ENCODE data around the gene TAS2R13.
A peak's percentile ranks its signal among the peaks of the same experiment; 100 is the strongest.

TAS2R13 gene, protein sequence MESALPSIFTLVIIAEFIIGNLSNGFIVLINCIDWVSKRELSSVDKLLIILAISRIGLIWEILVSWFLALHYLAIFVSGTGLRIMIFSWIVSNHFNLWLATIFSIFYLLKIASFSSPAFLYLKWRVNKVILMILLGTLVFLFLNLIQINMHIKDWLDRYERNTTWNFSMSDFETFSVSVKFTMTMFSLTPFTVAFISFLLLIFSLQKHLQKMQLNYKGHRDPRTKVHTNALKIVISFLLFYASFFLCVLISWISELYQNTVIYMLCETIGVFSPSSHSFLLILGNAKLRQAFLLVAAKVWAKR

GRCh38 chr12:10909462-10909861 is at the start of gene TAS2R13:
TSS of gene TAS2R13 (minus strand) at chr12:10909562. CDS start at chr12:10909298, 264 bp downstream.
- peaks cover 2% of the 10 kb centered on the region for H3K36me3 Mint-ChIP-seq
- CTCF ChIA-PET: no interaction called here
- H3K9me3 Mint-ChIP-seq: peaks cover 6% of the 10 kb centered on the region
- no peak for DNase-seq
- peak within 1 kb of the TSS; percentile 28 for H3K27ac Mint-ChIP-seq
- no peak within 1 kb of the TSS for H3K4me3 Mint-ChIP-seq
- no peaks in the 10 kb centered on the region for H3K4me1 Mint-ChIP-seq
- H3K27me3 Mint-ChIP-seq: no peaks in the 10 kb centered on the region

DNA sequence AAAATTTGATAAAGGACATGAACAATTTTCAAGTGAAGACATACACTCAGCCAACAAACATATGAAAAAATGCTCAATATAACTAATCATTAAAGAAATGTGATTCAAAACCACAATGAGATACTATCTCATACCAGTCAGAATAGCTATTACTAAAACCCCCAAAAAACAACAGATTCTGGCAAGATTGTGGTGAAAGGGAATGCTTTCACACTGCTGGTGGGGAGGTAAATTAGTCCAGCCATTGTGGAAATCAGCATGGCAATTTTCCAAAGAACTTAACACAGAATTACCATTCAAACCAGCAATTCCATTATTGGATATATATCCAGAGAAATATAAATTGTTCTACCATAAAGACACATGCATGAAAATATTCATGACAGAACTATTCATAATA is 48.4 kb upstream of the TAS2R13 start:
- CTCF ChIA-PET: no interaction called here
- no peaks in the 10 kb centered on the region for H3K27me3 Mint-ChIP-seq
- no peak for DNase-seq
- no peak overlapping the region for H3K27ac Mint-ChIP-seq
- H3K36me3 Mint-ChIP-seq: peaks cover 8% of the 10 kb centered on the region
- peaks cover 7% of the 10 kb centered on the region for H3K9me3 Mint-ChIP-seq
- no peak overlapping the region for H3K4me3 Mint-ChIP-seq
- H3K4me1 Mint-ChIP-seq: peaks cover 25% of the 10 kb centered on the region

- Mint-ChIP-seq H3K4me1 (peaks cover 22% of the 10 kb centered on the region), H3K4me3 (no peak overlapping the region), H3K27me3 (no peaks in the 10 kb centered on the region), H3K27ac (no peak overlapping the region), H3K9me3 (peaks cover 7% of the 10 kb centered on the region), H3K36me3 (peaks cover 6% of the 10 kb centered on the region)
- CTCF ChIA-PET: no interaction called here
- DNase-seq: no peak
Observed at GRCh38 chr12:10956085-10956484, 46.7 kb upstream of the TAS2R13 start.

GRCh38 chr12:10952645-10953044 is 43.3 kb upstream of the TAS2R13 start:
- peaks cover 8% of the 10 kb centered on the region for H3K4me1 Mint-ChIP-seq
- CTCF ChIA-PET: no interaction called here
- no peak for DNase-seq
- H3K4me3 Mint-ChIP-seq: no peak overlapping the region
- H3K9me3 Mint-ChIP-seq: peaks cover 16% of the 10 kb centered on the region
- no peaks in the 10 kb centered on the region for H3K27me3 Mint-ChIP-seq
- H3K36me3 Mint-ChIP-seq: peaks cover 8% of the 10 kb centered on the region
- no peak overlapping the region for H3K27ac Mint-ChIP-seq

DNA sequence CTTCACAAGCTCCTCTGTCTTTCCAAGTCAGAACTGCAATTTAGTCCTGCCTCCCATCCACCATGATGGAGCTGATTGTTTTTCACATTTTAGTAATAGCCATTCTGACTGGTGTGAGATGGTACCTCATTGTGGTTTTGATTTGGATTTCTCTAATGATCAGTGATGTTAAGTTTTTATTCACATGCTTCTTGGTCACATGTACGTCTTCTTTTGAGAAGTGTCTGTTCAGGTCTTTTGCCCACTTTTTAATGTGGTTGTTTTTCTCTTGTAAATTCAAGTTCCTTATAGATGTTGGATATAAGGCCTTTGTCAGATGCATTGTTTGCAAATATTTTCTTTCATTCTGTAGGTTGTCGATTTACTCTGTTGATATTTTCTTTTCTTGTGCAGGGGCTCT is 33.8 kb upstream of the TAS2R13 start:
- Mint-ChIP-seq H3K27me3 (no peaks in the 10 kb centered on the region), H3K4me1 (peaks cover 9% of the 10 kb centered on the region), H3K36me3 (peaks cover 2% of the 10 kb centered on the region), H3K9me3 (peaks cover 25% of the 10 kb centered on the region), H3K4me3 (no peak overlapping the region), H3K27ac (no peak overlapping the region)
- no peak for DNase-seq
- CTCF ChIA-PET: no interaction called here

DNA sequence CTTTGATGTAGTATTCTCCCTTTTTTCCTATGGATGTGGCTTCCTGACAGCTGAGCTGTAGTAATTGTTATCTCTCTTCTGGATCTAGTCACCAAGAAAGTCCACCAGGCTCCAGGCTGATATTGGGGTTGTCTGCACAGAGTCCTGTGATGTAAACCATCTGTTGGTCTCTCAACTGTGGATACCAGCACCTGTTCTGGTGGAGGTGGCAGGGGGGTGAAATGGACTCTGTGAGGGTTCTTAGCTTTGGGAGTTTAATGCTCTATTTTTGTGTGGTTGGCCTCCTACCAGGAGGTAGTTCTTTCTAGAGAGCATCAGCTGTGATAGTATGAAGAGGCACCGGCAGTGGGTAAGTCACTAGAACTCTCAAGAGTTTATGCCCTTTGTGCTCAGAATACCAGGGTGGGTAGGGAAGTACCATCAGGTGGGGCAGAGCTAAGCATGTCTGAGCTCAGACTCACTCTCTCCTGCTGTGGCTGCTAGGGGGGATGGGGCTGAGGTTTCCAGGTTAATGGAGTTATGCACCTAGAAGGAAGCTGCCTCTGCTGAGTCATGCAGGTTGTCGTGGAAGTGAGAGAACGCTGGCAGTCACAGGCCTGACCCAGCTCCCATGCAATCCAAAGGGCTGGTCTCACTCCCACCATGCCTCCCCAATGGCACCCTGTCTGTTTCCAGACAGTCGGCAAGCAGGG is 32.7 kb upstream of the TAS2R13 start:
- Mint-ChIP-seq H3K9me3 (peaks cover 17% of the 10 kb centered on the region), H3K4me3 (no peak overlapping the region), H3K36me3 (peaks cover 2% of the 10 kb centered on the region), H3K27ac (no peak overlapping the region), H3K27me3 (no peaks in the 10 kb centered on the region), H3K4me1 (peaks cover 9% of the 10 kb centered on the region)
- CTCF ChIA-PET: no interaction called here
- DNase-seq: peak; percentile 20

DNA sequence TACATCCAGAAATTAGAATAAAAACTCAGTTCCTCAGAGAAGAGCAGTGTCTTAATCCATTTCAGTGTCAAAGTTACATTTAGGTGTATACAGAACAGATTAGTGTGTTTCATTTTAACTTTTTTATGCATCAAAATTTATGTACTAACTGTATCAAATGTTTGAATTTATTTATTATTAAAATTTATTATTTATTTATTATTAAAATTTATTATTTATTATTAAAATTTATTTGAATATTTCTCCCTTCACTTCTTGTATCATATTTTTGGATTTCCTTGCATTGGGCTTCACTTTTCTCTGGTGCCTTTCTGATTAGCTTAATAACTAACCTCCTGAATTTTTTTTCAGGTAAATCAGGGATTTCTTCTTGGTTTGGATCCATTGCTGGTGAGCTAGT is 32.0 kb upstream of the TAS2R13 start:
- Mint-ChIP-seq H3K27ac (no peak overlapping the region), H3K36me3 (peaks cover 2% of the 10 kb centered on the region)

GRCh38 chr12:10940389-10940788 is 31.0 kb upstream of the TAS2R13 start:
- no peak for DNase-seq
- Mint-ChIP-seq H3K27me3 (no peaks in the 10 kb centered on the region), H3K27ac (no peak overlapping the region), H3K4me1 (peaks cover 9% of the 10 kb centered on the region), H3K36me3 (peaks cover 2% of the 10 kb centered on the region), H3K4me3 (no peak overlapping the region), H3K9me3 (peaks cover 5% of the 10 kb centered on the region)
- CTCF ChIA-PET: interaction anchor here (1.0 kb wide), 1 partner anchor 7 kb away, joined by 4 read pairs; no protein-coding TSS in a partner anchor

More for the DNA sequence above, 32.0 kb upstream of the TAS2R13 start:
- no peak for DNase-seq
- CTCF ChIA-PET: interaction anchor here (1.0 kb wide), 1 partner anchor 8 kb away, joined by 4 read pairs; no protein-coding TSS in a partner anchor
- Mint-ChIP-seq H3K4me3 (no peak overlapping the region), H3K4me1 (peaks cover 9% of the 10 kb centered on the region), H3K9me3 (peaks cover 10% of the 10 kb centered on the region), H3K27me3 (no peaks in the 10 kb centered on the region)

DNA sequence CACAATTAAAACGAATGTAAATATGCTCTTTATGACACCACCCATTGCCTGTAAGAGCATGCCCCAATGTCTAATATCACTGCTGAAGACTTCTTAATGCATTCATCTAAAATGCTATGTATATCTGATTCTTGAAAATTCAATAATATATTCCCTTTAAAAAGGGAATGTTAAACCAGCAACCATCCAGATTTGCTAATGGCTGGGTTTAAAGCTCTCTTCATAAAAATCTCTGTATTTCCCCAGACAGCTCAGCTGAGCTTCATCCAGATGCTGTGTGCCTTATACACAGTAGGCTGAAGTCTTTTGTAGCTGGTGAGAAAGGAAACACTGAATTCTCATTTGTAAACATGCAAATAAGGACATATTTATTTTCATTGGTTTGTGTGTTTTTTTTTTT is 29.8 kb upstream of the TAS2R13 start, which contains the start of gene TAS2R14:
Gene TAS2R14, minus strand, starts transcription at position 101 of the 400 bp plus-strand sequence. Its CDS starts 56 bp downstream, at position 45.
- peaks cover under 1% of the 10 kb centered on the region for H3K9me3 Mint-ChIP-seq

GRCh38 chr12:10936506-10936905 is 27.1 kb upstream of the TAS2R13 start:
- CTCF ChIA-PET: no interaction called here
- H3K9me3 Mint-ChIP-seq: no peaks in the 10 kb centered on the region
- no peak for DNase-seq
- H3K27me3 Mint-ChIP-seq: no peaks in the 10 kb centered on the region
- no peaks in the 10 kb centered on the region for H3K36me3 Mint-ChIP-seq
- peaks cover under 1% of the 10 kb centered on the region for H3K4me1 Mint-ChIP-seq
- H3K27ac Mint-ChIP-seq: no peak overlapping the region
- H3K4me3 Mint-ChIP-seq: no peak overlapping the region

More for the DNA sequence above, 29.8 kb upstream of the TAS2R13 start, which contains the start of gene TAS2R14:
- Mint-ChIP-seq H3K27ac (no peak within 1 kb of the TSS), H3K36me3 (no peaks in the 10 kb centered on the region), H3K27me3 (no peaks in the 10 kb centered on the region), H3K4me3 (no peak within 1 kb of the TSS), H3K4me1 (peaks cover 9% of the 10 kb centered on the region)
- DNase-seq: no peak
- CTCF ChIA-PET: no interaction called here

DNA sequence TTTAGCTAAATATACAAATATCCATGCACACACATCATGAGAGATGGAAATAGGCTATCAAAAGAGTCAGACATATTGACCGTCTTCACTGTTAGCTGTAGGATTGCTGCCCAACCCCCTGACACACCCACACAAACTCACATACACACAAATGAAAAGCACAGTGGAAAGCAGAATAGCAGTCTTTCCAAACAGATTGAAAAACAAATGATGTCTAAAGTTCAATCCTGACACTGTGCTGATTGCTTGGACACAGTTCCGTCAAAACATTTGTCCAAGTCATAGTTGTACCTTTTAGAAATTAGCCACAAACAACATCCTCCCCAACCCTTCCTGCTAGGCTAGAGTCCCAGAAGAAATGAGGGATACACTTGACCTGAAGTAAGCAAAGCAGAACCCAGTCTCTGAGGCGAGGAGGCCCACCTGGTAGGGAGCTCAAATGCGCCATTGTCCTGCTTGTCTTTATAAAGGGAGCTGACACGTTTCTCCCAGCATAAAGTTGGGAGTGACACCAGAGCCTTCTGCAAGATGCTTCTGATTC is 19.5 kb upstream of the TAS2R13 start, which contains the start of gene PRH2:
Gene PRH2, plus strand, starts transcription at position 491 of the 541 bp plus-strand sequence. Its CDS starts 38 bp downstream, at position 529.
- no peaks in the 10 kb centered on the region for H3K36me3 Mint-ChIP-seq
- H3K9me3 Mint-ChIP-seq: no peaks in the 10 kb centered on the region
- H3K4me3 Mint-ChIP-seq: no peak within 1 kb of the TSS
- no peak for DNase-seq
- no peaks in the 10 kb centered on the region for H3K4me1 Mint-ChIP-seq
- no peak within 1 kb of the TSS for H3K27ac Mint-ChIP-seq
- no peaks in the 10 kb centered on the region for H3K27me3 Mint-ChIP-seq
- CTCF ChIA-PET: no interaction called here

DNA sequence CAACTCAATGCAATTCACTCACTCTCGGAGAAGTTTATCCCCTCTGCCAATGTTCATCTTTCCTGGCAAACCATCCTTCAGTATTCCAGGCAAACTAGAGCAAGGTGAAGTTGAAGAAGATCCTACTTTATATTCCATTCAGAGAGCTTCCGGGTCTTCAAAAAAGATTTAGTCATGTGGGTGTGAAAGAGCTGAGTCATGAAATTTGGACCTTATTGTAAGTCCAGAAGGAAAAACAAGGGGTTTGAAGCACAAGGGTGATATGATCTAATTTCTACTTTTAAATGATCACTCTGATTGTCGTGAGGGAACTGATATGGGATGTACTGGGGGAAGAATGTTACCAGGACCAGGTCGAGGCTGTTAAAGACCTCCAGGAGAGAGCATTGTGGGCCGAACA is 16.9 kb upstream of the TAS2R13 start:
- H3K4me1 Mint-ChIP-seq: no peaks in the 10 kb centered on the region
- CTCF ChIA-PET: no interaction called here
- no peaks in the 10 kb centered on the region for H3K36me3 Mint-ChIP-seq
- no peak overlapping the region for H3K4me3 Mint-ChIP-seq
- DNase-seq: no peak
- no peaks in the 10 kb centered on the region for H3K27me3 Mint-ChIP-seq
- H3K27ac Mint-ChIP-seq: no peak overlapping the region
- H3K9me3 Mint-ChIP-seq: no peaks in the 10 kb centered on the region

- no peaks in the 10 kb centered on the region for H3K9me3 Mint-ChIP-seq
- no peak for DNase-seq
- H3K4me3 Mint-ChIP-seq: no peak overlapping the region
- H3K36me3 Mint-ChIP-seq: no peaks in the 10 kb centered on the region
- H3K27me3 Mint-ChIP-seq: no peaks in the 10 kb centered on the region
- H3K27ac Mint-ChIP-seq: no peak overlapping the region
- CTCF ChIA-PET: no interaction called here
- H3K4me1 Mint-ChIP-seq: no peaks in the 10 kb centered on the region
Observed at GRCh38 chr12:10919809-10920208, 10.4 kb upstream of the TAS2R13 start.

DNA sequence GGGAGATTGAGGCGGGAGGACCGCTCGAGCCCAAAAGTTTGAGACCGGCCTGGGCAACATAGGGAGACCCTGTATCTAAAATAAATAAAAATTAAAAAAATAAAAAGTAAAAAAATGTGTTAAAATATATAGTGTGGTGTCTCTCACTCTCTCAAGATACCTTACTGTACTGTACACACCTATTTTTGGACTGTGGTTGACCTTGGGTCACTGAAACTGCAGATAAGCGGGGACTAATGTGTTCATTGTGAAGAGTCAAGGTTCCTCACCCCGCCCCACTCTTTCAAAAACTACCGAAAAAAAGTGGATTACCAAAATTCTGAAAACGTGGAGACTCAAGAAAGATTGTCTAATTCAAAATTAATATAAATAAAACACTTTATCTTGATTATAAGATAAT is 1.0 kb upstream of the TAS2R13 start:
- peaks cover 2% of the 10 kb centered on the region for H3K36me3 Mint-ChIP-seq

More for the DNA sequence above, 1.0 kb upstream of the TAS2R13 start:
- Mint-ChIP-seq H3K27me3 (no peaks in the 10 kb centered on the region), H3K27ac (no peak overlapping the region), H3K9me3 (no peaks in the 10 kb centered on the region), H3K4me3 (no peak overlapping the region), H3K4me1 (no peaks in the 10 kb centered on the region)
- DNase-seq: no peak
- CTCF ChIA-PET: no interaction called here
